Limb (tissue), 2 donors: ENCODE results near the gene CDK11B.

ENCODE experiments used
- DNase-seq, 2 donors: peaks; one replicate each; pipeline ENCODE4 v3.0.0-alpha.2; 2016; ENCODE audit errors: extremely low spot score in 2 of 2

The CDK11B gene

DNA sequence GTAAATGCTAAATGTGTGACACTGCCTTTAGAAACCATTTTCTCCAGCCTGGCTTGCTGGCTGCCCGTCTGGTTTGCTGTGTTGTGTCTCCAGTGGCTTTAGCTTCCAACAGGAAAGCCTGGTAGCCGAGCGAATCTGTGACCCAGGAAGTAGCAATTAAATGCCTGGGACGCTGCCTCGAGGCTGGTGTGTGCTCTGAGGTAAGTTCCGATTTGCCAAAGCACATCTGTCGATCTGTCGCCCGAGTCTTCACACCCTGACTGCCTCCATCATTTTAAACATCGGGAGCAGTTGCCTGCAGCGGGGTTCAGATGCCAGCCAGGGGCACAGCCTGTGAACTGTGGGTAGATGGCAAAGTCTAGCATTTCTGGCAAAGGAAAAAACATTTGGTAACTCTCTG, 41.3 kb downstream of the CDK11B start:
- no peak for DNase-seq

DNA sequence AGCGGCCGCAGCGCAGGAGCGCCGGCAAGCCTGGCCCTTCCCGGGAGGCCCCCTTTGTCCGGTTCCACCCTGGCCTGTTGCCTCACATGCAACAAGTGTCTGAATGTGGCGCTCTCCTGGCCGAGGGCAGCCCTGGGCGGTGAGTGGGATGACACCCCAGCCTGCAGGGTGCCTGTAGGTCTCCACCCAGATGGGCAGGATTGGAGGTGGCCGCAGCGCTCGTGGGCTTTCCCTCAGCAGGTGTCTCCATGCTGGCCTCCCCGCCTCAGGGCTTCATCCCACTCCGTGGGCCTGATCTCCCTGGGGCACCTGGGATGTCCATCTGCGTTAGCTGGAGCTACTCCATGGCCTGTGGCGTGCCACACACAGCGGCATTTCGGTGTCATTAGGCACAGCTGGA, 42.0 kb downstream of the CDK11B start:
- no peak for DNase-seq

DNA sequence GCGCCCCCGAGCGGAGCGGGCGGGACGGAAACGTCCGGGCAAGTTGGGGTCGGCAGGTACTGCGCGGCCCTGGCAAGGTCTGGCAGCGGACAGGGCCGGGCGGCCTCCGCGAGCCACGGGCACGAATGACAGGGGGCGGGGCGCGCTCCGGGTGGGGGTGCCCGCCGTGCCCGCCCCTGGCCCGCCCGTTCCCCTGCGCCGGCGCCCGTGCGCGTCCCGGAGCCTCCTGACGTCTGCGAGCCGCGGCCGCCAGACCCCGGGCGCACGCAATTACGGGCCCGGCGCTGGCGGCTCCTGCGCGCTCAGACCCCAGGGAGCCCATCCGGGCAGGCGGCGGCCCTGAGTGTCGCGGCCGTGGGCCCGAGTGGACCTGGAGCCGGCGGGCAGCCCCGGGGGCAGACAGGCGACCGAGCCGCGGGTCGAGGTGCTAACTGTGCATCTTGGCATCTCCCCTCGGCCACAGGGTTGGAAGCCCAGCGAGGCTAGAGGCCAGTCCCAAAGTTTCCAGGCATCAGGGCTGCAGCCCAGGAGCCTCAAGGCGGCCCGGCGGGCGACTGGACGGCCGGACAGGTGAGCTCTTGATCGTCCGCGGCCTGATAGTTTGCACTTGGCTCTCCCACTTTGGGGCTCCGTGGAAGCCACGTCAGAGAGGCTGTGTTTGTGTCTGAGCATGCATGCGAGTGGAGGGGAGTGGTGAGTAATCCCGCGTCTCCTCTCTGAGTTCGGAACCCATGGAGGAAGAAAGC, 42.6 kb downstream of the CDK11B start:
- DNase-seq, result no peak

DNA sequence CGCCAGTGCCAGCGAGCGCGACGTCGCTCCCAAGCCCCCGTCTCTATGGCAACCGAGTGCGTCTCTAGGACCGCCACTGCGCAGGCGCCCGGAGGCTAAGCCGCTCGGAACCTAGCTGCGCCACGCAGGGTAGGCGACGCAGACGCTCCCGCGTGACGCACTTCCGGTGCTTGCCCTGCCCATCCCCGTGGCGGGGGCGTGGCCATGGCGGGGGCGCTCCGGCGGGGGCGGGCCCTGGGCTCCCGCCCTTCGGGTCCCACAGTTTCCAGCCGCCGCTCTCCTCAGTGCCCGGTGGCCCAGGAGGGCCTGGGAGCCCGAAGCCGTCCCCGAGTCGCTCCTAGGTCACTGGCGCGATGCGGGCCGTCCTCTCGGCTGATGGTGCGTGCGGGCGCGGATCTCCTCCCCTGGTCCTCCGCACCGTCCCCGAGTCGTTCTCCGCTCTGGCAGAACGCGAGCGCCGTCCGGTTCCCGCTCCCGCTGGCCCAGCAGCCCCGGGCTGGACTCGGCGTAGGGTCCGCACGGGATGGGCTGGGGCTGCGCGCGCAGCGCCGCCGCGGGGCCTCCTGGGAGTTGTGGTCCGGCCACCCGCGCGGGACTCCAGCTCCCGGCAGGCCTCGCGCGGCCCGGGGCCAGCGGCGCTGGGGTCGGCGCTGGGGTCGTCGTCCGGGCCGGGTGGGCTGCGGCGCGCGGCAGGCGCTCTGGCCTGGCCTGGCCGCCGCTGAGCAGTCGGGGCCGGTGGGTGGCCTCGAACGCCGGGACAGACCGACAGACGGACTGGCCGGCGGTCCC, 43.4 kb downstream of the CDK11B start, which contains the start of gene MIB2:
Gene MIB2, plus strand, starts transcription at position 245 of the 789 bp plus-strand sequence. CDS start 7,953 bp downstream, outside the sequence.
- DNase-seq, result peak; percentile 98

DNA sequence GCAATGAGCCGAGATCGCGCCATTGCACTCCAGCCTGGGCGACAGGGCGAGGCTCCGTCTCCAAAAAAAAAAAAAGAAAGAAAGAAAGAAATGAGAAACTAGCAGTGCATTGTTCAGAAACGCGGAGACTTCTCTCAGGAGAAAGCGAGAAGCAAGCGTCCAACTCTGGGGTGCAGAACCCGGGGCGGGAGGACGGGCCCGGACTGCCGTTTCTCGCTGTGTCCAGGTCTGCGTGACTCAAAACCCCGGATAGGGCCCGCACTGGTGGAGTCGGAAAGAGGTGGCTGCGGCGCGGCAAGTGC, 43.9 kb downstream of the CDK11B start:
- no peak for DNase-seq

DNA sequence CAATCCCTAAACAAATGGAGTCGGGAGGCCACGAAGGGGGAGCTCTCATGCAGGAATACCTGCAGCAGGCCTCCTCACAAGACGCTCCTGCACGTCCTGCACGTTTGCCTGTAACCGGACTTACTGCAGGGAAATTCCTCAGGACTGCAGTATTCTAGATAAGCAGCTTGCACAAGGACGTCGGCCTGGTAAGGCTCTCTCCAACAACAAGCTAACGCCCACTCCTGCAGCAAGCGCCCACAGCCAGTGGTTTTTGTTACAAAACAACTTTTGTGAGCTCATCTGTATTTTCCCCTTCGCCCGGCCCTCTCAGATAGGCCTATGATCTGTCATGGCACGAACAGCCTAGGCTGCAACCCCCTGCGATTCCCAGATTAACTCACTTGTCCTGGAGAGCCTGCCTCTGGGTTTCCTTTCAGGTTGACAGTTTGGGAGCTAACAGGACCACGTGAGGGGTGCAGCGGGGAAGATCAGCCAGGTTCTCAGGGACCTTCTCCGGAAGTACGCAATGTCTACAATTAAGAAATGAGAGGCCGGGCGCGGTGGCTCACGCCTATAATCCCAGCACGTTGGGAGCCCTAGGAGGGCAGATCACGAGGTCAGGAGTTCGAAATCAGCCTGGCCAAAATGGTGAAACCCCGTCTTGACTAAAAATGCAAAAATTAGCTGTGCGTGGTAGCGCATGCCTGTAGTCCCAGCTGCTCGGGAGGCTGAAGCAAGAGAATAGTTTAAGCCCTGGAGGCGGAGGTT, 44.4 kb downstream of the CDK11B start:
- peak in 1 of 2 donors; percentile 28 for DNase-seq

DNA sequence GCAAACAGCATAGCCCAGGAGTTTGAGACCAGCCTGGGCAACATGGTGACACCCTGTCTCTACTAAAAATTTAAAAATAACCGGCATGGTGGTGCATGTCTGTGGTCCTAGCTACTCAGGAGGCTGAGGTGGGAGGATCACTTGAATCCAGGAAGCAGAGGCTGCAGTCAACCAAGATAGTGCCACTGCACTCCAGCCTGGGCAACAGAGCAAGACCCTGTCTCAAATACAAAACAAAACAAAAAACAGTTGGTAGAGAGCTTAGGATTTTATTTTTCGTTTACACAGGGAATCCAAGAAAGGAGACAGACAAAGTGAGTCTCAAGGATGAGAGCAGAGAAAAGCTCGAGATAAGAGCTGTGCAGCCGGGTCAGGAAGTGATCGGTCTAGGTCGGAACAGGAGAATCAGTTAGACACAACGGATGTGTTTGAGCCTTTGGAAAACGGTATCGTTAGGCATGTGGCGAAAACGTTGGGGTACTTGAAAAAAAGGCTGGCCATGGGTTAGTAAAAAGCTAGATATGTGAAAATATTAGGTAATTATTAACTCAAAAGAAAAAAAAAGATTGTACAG, 45.2 kb downstream of the CDK11B start:
- DNase-seq, result no peak

DNA sequence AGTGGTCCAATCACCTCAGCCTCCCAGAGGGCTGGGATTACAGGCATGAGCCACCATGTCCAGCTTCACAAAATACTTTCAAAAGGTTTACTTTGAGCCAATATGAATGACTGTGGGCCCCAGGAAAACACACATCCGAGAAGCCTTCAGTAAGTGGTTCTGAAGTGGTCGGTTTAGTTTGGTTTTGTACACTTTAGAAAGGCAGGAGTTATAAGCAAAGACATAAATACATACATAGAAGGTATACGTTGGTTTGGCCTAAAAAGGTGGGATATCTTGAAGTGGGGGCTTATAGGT, 46.8 kb downstream of the CDK11B start:
- DNase-seq, result no peak

DNA sequence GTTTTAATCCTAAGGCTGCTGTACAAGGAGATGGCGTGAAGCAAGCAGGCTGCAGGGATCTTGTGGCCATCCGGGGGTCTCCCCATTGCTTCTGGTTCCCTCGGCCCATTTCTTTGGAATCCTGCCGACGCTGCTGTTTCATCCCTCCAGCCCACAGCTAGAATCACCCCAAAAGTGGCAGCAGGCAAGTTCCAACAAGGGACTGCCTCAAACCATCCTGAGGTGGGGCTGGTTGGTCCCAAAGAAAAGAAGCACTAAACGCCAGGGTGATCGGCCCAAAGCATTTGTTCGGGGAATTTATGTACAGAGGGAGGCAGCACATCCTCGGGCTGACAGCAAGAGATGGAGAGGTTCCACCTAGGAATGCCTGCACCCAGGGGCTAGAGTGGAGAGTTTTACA, 48.0 kb downstream of the CDK11B start:
- no peak for DNase-seq

DNA sequence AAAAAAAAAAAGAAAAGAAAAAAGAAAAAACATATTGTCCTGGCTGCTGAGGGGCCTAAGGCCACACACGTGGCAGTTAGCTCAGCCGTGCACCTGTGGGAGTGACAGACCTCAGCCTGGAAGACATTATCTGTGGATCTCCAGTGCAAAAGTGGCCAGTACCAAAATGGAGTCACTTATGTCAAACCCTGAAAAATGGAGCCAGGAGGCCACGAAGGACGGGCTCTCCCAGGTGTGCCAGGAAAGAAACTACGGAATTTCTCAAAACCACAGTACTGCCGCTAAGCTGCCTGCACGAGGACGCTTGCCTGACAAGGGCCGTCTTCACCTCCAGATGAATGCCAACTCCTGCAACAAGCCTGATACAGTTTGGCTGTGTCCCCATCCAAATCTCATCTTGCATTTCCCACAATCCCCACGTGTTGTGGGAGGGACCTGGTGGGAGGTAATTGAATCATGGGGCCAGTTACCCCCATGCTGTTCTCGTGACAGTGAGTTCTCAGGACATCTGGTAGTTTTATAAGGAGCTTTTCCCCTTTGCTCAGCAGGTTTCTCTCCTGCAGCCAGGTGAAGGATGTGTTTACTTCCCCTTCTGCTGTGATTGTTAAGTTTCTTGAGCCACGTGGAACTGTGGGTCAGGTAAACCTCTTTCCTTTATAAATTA, 48.9 kb downstream of the CDK11B start:
- DNase-seq, result no peak

DNA sequence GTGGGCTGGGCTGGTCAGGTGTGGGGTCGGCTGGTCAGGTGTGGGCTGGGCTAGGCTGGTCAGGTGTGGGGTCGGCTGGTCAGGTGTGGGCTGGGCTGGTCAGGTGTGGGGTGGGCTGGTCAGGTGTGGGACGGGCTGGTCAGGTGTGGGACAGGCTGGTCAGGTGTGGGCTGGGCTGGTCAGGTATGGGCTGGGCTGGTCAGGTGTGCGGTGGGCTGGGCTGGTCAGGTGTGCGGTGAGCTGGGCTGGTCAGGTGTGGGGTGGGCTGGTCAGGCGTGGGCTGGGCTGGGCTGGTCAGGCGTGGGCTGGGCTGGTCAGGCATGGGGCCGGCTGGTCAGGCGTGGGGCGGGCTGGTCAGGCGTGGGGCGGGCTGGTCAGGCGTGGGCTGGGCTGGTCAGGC, 52.6 kb downstream of the CDK11B start:
- no peak for DNase-seq

DNA sequence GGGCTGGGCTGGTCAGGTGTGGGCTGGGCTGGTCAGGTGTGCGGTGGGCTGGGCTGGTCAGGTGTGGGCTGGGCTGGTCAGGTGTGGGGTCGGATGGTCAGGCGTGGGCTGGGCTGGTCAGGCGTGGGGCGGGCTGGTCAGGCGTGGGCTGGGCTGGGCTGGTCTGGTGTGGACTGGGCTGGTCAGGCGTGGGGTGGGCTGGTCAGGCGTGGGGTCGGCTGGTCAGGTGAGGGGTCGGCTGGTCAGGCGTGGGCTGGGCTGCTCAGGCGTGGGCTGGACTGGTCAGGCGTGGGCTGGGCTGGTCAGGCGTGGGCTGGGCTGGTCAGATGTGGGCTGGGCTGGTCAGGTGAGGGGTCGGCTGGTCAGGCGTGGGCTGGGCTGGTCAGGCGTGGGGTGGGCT, 53.1 kb downstream of the CDK11B start:
- DNase-seq, result no peak

DNA sequence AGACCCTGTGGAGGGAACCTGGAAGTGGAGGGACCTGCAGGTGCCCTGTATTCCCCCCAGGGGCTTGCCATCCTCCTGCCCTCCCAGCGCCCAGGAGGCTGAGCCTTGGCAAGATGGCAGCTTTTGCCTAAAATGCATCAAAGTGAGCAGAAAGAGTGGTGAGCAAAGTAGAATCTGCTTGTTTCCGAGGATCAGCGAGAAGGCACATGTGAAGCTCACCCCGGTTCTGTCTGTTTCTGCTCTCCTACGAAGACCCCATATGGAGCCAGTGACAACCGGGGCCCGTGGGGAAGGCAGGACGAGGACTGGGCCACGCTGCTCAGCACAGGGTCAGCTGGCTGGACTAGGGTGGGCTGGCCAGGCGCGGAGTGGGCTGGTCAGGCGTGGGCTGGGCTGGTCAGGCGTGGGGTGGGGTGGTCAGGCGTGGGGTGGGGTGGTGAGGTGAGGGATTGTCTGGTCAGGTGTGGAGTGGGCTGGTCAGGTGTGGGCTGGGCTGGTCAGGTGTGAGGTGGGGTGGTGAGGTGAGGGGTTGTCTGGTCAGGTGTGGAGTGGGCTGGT, 53.7 kb downstream of the CDK11B start:
- DNase-seq, result no peak

DNA sequence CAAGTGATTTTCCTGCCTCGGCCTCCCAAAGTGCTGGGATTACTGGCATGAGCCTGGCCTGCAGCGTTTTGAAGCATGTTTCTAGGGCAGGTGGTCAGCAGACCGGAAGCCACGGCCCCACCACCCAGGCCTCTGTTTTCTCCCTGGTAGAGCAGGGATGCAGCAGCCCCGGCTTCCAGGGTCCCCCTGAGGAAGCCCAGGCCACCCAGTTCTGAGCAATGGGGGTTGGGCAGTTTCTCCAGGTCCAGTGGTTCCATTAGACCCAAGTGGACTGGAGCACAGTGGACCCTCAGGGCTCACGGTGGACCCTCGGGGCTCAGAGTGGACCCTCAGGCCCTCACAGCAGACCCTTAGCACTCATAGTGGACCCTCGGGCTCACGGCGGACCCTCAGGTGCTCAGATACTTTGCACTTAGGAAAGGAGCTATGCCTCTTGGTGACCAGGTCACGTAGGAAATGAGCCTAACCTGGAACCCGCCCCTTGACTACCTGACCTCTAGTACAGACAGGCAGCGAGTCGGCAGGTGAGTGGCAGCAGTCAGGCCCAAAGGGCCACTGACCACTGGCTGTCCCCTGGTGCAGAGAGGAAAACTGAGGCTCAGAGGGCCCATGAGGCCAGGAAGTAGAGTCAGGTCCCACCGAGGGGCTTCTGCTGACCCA, 54.3 kb downstream of the CDK11B start:
- no peak for DNase-seq

DNA sequence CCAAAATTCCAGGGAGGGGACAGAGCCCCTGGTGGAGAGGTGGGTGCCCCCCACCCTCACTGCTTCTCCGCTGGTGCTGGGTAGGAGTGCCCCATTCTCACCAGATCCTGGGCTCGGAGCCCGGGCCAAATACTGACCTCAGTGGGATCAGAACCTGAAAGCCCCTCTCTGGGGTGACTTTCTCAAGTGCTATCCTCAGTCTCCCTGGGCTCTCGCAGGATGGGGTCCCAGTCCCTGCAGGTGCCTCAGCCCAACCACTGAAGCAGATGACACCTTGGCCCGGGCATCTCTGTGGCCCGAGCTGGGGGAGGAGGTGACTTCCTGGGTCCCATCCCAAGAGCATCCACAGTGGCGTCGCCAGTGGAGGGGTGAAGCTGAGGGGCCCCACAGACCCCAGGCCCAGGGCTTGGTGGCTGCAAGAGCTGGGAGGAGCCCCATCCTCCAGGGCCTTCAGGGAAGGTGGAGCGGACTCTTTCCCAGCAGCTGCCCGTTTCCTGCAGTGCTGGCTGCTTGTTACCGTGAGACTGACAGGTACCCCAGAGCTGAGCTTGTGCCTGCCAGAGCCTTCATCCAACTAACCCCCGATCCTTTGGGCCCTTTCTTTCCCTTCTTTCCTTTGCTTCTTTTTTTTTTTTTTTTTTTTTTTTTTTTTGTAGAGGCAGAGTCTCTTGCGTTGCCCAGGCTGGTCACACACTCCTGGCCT, 55.0 kb downstream of the CDK11B start:
- no peak for DNase-seq

DNA sequence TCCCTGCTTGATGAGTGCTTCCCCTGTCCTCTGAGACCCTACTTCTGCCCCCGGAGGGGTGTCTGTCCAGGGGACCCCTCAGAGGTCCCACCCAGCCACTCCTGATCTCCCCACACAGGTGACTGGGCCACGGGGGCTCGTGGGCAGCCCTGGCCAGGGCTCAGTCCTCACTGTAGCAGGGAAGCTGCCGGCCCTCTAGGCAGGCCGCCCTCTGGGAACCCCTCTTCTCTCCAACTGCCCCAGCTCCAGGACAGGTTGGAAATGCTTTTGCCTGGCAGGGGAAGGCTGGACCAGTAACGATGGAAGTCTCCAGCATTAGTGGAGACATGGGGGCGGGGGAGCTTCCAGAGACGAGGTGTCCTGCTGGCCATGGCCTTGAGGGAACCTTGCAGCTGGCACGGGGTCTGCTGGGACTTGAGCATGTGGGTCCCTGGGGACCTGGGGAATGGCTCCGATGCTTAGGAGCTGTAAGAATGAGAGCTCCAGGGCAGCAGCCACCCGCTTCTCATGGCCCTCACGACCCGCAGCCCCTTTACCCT, 55.8 kb downstream of the CDK11B start:
- DNase-seq, result no peak

DNA sequence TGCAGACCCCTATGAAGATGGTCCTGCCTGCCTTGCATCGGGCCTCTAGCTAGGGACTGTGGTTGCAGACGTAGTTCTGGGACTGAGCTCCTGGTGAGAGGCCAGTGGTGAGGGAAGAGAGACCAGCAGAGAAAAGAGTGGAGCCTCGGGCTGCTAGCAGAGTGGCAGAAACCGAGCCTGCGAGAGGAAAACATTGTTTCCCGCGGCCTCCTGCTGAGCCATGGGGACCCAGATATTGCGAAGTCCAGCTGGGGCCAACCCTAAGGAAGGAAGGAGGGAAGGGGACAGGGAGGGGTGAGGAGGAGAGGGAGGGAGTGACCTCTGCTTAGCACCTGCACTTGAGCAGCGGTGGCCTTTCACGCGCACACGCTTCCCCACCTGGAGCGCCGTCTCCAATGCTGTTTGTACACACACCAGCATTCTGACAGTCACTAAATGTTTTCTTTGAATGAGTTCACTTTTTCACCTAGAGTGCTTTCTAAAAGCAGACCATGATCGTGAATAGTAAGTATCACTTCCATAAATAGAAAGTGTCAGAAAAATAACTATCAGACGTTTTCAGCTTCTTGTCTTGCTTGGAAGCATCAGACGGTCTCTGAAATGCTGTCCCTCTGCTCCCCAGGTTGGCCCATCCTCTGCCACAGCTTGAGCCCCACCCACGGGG, 56.4 kb downstream of the CDK11B start:
- no peak for DNase-seq

DNA sequence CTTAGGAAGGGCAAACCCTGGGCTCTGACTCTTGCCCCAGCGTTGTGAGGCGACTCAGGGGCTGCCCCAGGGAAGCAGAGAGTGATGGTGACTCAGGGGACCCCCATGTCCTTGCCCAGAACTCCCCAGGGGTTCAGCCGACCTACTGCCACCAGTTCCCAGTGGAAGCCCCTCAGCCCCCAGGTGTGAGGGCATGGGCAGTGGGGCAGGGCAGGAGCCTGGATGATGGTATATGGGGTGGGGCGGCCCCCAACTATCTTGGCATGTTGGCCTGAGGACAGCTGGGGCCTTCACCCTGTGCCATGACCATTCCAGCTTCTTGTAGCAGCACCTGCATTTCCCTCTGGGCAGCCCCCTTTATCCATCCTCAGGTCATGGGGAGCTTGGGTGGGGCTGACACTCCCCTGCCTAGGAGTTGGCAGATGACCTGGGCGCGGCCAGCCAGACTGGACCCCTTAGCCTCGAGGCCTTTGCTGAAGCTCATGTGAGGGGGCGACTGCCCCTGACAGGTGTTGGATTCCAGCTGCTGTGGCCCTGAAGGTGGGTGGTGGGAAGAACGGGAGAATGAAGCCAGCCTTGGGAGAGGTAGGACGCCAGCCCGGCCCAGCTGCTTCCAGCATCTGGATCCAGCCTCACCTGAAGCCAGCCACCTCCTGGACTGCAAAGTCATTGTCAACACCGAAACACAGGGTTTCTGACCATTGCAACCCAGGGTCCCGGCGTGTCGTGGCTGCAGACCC, 57.1 kb downstream of the CDK11B start:
- DNase-seq, result no peak
